HG03097 (cell line): ENCODE measurements around the gene KLHL29.

Source experiments
- ATAC-seq: cut with Tn5 transposase; IDR thresholded peaks from one replicate; pipeline ENCODE4 v1.9.1; 2021; ENCODE audit not compliant: unreplicated experiment, low FRiP score

KLHL29 gene

DNA sequence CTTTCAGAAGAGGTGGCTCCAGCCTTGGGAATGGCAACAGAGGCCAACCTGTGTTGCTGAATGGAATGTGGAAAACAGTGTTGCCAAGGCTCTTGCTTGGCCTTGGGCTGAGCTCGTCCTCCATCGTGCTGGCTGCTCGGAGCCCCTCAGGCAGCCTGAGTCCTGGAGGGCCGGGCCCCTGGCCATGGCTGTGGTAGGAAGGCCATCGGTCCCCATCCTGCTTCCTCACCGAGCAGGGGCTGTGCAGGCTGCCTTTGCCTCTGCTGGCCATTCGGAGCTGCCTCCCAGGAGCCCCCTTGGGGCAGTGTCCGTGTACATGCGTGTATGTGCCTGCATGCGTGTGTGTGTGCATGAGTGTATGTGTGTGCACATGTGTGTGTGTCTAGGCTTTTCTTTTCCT, 178.2 kb downstream of the KLHL29 start:
- ATAC-seq: no peak

- ATAC-seq: no peak
Measured at GRCh38 chr2:23563673-23564614, 179.0 kb downstream of the KLHL29 start.

DNA sequence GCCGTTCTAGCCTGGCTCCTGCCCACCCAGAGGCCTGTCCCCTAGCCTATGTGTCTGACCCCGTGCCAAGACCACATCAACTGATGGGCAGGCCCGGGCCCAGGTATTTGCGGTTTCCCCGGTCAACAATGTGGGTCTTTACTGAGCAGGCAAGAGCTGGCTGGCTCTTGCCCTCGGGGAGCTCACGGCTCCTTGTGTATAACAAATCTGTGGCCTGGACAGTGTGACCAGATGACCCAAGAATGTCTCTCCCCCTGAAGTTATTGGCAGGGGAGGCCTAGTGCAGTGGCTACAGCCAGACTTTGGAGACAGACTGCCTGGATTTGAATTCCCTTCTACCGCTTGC, 179.6 kb downstream of the KLHL29 start:
- ATAC-seq: no peak

- no peak for ATAC-seq
Measured at GRCh38 chr2:23565374-23565773, 180.4 kb downstream of the KLHL29 start.

- no peak for ATAC-seq
Measured at GRCh38 chr2:23565814-23566213, 180.8 kb downstream of the KLHL29 start.

- no peak for ATAC-seq
Measured at GRCh38 chr2:23566241-23567142, 181.5 kb downstream of the KLHL29 start.

GRCh38 chr2:23567161-23567756, 182.3 kb downstream of the KLHL29 start:
- no peak for ATAC-seq

DNA sequence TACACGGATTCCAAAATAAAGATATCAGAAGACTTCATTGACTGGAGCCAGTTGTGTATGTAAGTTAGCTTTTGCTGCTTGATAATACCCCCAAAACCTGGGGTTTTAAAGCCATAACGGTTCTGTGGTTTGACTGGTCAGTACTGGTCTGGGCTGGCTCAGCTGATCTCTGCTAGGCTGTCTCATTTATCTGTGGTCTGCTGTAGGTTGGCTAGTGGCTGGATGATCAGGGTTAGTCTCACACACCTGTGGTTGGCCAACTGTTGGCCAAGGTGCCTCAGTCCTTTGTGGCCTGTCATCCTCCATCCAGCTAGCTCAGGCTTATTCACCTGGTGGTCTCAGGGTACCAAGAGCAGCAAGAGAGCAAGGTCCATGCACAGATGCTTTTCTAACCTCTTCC, 183.2 kb downstream of the KLHL29 start:
- no peak for ATAC-seq

GRCh38 chr2:23568626-23569190, 183.7 kb downstream of the KLHL29 start:
- no peak for ATAC-seq

DNA sequence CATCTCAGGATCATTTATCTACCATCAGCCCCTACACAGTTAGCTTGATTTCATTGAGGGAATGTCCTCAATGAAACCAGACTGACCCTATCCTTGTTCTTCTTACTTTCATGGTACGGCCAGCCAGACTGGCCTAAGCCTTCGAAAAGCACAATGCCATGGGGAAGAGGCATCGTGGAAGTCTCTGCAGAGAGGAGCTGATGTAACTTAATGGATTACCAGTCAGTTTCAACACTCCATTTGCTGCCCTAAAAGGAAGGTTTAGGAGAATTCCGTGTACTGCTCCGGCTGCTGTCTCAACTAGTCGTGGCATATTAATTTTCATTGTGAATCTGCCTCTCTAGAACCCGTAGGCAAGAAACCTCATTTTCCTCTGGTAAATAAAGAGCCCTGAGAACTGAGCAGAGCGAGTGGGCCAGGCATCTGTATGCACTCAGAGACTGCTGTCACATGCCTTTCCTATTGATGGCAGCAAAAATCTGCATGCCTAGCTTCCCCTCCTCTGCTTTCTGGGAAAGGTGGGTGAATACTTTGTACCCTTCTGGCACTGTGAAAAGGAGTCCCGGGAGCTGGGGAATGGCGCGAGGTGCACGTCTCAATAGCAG, 184.9 kb downstream of the KLHL29 start:
- no peak for ATAC-seq

GRCh38 chr2:23571085-23571484, 186.1 kb downstream of the KLHL29 start:
- no peak for ATAC-seq

GRCh38 chr2:23571527-23572282, 186.7 kb downstream of the KLHL29 start:
- no peak for ATAC-seq

- ATAC-seq: no peak
Measured at GRCh38 chr2:23574919-23575654, 190.1 kb downstream of the KLHL29 start.

- ATAC-seq: no peak
Measured at GRCh38 chr2:23578964-23579671, 194.1 kb downstream of the KLHL29 start.

- ATAC-seq: no peak
Measured at GRCh38 chr2:23579674-23580073, 194.7 kb downstream of the KLHL29 start.

DNA sequence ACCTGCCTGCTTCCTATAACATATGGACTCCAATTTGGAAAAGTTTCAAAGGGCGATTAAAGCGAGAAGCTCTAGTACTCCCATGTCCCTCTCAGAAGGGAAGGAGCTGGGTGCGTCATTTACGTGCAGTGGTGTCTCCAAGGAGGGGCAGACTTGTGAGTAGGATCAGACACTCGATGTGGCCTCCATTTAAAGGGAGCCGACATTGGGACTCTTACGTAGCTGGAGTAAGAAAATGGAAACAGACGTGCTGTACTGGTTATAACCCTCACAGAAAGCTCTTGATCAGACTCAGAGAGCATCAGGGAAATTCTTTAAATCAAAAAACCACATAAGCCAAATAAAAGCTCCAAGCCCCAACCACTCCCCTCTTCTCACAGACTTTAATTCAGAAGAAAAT, 198.5 kb downstream of the KLHL29 start:
- no peak for ATAC-seq

DNA sequence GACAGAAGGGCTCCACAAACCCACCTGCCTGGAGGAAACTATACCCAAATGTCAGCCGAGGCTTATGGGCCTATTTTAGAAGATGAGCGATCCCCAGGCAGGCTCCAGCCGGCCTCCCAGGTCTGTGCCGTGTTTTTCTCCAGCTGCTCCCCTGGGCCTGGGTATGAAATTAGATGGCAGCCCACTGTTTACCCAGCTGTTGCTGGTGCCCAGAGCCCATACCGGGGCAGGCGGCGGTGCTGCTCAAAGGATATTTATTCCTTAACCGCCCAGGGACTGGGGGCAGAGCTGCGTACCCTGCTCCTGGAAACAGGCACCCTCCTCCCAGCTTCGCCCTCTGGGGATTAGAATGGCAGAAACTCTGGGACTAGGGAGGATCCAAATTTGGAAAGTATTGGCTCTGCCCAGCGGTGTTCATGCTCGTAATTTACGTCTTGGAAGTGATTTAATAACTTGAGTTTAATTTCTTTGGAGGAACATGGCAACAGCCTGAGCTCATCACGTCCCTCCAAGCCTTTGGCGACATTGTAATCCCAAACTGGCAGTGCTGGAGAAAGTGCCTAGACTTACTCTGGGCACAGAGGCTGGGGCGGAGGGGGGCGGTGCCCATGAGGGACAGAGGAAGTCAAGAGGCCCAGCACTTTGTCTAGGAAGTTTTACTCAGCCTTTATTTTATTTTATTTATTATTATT, 199.2 kb downstream of the KLHL29 start:
- ATAC-seq: no peak
